ENCODE results near the gene NECTIN2.
"Not testable (repeated sequence)": the region's sequence is repeated elsewhere in the genome, so short reads cannot be mapped to it uniquely, and the experiment has no call there.

Gene NECTIN2

DNA sequence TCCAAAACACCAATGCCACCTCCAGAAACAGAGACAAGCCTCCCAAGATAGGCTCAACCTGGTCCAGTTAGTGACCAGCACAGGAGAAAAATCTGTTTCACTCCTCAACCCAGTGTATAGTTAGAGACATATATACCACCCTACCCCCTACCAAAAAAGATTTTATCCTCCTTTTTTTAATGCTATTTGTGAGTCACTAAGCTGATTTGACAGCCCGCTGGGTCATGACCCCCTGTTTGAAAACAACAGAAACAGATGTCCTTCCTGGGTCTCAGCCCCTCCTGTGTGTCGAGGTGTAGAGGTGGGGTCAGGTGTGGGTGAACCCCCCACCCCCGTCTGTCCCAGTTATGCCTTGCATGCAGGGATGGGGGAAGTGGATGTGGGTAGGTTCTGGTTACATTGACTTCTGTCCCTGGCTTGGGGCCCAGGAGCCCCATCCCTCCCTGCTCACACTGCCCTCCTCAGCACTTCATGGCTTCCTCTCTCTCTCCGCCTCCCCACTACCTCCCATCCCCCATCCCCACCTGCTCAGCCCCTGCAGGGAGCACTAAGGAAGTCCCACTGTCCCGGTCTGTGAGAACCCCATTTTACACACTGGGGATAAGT, 30.9 kb downstream of the NECTIN2 start:
- ChIA-PET CTCF (no interaction called here), POLR2A (interaction anchor here (1.0 to 4.0 kb wide), 2 partner anchors 11 to 13 kb away, joined by 4 to 15 read pairs; partner anchors contain the start of gene TOMM40)
- TF ChIP-seq FOXM1 (IDR thresholded peaks at IDR 0.05; ENCODE audit: borderline replicate concordance): no peak
- no peak for TF ChIP-seq SUZ12 (IDR thresholded peaks at IDR 0.05)
- no peak for TF ChIP-seq BHLHE40 (IDR thresholded peaks at IDR 0.05; ENCODE audit: borderline replicate concordance)
- no peak for TF ChIP-seq FOXK2 (IDR thresholded peaks at IDR 0.05)
- TF ChIP-seq ZNF384 (IDR thresholded peaks at IDR 0.05): no peak
- TF ChIP-seq L3MBTL2 (conservative IDR thresholded peaks at IDR 0.05): no peak
- TF ChIP-seq, protein P1, sequence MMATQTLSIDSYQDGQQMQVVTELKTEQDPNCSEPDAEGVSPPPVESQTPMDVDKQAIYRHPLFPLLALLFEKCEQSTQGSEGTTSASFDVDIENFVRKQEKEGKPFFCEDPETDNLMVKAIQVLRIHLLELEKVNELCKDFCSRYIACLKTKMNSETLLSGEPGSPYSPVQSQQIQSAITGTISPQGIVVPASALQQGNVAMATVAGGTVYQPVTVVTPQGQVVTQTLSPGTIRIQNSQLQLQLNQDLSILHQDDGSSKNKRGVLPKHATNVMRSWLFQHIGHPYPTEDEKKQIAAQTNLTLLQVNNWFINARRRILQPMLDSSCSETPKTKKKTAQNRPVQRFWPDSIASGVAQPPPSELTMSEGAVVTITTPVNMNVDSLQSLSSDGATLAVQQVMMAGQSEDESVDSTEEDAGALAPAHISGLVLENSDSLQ (IDR thresholded peaks at IDR 0.05): no peak
- no peak for TF ChIP-seq FOXA1 (IDR thresholded peaks at IDR 0.05)
- TF ChIP-seq SP1 (IDR thresholded peaks at IDR 0.05): no peak
- TF ChIP-seq NFRKB (IDR thresholded peaks at IDR 0.05): no peak
- TF ChIP-seq CTBP1 (IDR thresholded peaks at IDR 0.05; ENCODE audit: borderline replicate concordance): no peak
- no peak for TF ChIP-seq TARDBP (IDR thresholded peaks at IDR 0.05)
- no peak for TF ChIP-seq ELF4 (IDR thresholded peaks at IDR 0.05)
- no peak for TF ChIP-seq HDGF (IDR thresholded peaks at IDR 0.05; ENCODE audit: borderline replicate concordance)
- DNase-seq (ENCODE audit: extremely low spot score): no peak

DNA sequence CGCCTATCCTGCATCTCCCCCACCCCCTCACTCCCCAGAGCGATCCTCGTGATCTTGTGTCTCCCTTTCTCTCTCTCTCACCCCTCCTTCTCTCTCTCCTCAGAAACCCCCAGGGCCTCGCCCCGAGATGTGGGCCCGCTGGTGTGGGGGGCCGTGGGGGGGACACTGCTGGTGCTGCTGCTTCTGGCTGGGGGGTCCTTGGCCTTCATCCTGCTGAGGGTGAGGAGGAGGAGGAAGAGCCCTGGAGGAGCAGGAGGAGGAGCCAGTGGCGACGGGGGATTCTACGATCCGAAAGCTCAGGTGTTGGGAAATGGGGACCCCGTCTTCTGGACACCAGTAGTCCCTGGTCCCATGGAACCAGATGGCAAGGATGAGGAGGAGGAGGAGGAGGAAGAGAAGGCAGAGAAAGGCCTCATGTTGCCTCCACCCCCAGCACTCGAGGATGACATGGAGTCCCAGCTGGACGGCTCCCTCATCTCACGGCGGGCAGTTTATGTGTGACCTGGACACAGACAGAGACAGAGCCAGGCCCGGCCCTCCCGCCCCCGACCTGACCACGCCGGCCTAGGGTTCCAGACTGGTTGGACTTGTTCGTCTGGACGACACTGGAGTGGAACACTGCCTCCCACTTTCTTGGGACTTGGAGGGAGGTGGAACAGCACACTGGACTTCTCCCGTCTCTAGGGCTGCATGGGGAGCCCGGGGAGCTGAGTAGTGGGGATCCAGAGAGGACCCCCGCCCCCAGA, 32.2 kb downstream of the NECTIN2 start:
- DNase-seq (ENCODE audit: extremely low spot score): no peak
- TF ChIP-seq SUZ12 (IDR thresholded peaks at IDR 0.05) (no peak), LEF1 (IDR thresholded peaks at IDR 0.05; ENCODE audit: borderline replicate concordance) (no peak), ZNF384 (IDR thresholded peaks at IDR 0.05) (no peak), HDGF (IDR thresholded peaks at IDR 0.05; ENCODE audit: borderline replicate concordance) (no peak), NFRKB (IDR thresholded peaks at IDR 0.05) (no peak), FOXM1 (IDR thresholded peaks at IDR 0.05; ENCODE audit: borderline replicate concordance) (no peak), ARNT (IDR thresholded peaks at IDR 0.05) (no peak), ELF4 (IDR thresholded peaks at IDR 0.05) (no peak), L3MBTL2 (conservative IDR thresholded peaks at IDR 0.05) (no peak), CTBP1 (IDR thresholded peaks at IDR 0.05; ENCODE audit: borderline replicate concordance) (no peak), SP1 (IDR thresholded peaks at IDR 0.05) (no peak), FOXA1 (IDR thresholded peaks at IDR 0.05) (no peak), BHLHE40 (IDR thresholded peaks at IDR 0.05; ENCODE audit: borderline replicate concordance) (no peak), TARDBP (IDR thresholded peaks at IDR 0.05) (no peak)
- TF ChIP-seq, protein P1 (IDR thresholded peaks at IDR 0.05): no peak
- ChIA-PET POLR2A (no interaction called here), CTCF (no interaction called here)

DNA sequence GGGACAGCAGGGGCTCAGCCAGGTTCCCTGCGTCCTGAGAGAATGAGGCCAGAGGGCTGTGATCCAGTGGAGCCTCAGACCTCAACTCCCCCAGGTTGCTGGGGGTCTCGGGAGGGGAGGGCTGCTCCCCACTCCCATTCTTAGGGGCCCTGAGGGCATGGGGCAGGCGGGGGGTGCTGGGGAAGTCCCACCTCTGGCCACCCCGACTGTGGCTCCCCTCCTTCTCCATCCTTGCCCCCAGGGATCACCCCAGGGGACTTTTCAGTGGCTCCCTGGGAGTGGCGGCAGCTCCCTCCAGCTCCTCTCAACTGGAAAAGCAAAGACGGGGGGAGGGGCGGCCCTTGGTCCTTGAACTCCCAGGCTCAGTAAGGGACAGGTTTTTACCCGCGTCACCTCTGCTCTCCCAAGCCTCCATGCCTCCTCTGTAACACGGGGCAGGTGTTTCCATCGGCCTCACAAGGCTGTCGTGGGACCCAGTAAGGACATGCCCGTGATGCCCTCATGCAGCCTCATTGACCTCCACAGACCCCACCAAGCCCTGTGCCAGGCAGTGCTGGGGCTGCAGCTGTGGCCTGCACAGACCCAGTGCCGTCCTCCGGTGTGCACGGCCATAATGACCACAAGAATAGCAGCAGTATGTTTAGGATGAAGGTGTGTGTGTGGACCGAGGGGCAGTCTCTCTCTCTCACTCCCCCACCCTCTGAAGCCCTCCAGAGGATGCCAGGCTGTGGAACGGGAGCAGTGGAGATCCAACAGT, 33.4 kb downstream of the NECTIN2 start:
- no peak for DNase-seq (ENCODE audit: extremely low spot score)
- ChIA-PET POLR2A (no interaction called here), CTCF (no interaction called here)
- TF ChIP-seq SP1 (IDR thresholded peaks at IDR 0.05) (no peak), L3MBTL2 (conservative IDR thresholded peaks at IDR 0.05) (no peak)

DNA sequence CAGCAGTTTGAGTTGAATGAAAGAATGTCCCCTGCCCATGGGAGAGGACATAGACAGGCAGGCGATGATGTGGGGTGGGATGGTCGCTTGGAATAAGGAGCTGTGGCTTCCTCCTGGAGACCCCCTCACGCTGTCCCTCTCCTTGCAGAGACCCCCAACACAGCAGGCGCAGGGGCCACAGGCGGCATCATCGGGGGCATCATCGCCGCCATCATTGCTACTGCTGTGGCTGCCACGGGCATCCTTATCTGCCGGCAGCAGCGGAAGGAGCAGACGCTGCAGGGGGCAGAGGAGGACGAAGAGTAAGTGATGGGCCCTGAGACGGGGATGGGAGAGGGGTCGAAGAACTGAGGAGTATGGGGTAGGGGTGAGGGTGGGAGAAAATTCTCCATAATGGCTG, 36.0 kb downstream of the NECTIN2 start:
- no peak for TF ChIP-seq ARNT (IDR thresholded peaks at IDR 0.05)
- TF ChIP-seq CTBP1 (IDR thresholded peaks at IDR 0.05; ENCODE audit: borderline replicate concordance): no peak
- no peak for TF ChIP-seq LEF1 (IDR thresholded peaks at IDR 0.05; ENCODE audit: borderline replicate concordance)
- no peak for TF ChIP-seq SUZ12 (IDR thresholded peaks at IDR 0.05)
- TF ChIP-seq NFRKB (IDR thresholded peaks at IDR 0.05): no peak
- TF ChIP-seq FOXA1 (IDR thresholded peaks at IDR 0.05): no peak
- TF ChIP-seq ELF4 (IDR thresholded peaks at IDR 0.05): no peak
- TF ChIP-seq FOXK2 (IDR thresholded peaks at IDR 0.05): no peak
- TF ChIP-seq, protein P1 (IDR thresholded peaks at IDR 0.05): no peak
- no peak for TF ChIP-seq BHLHE40 (IDR thresholded peaks at IDR 0.05; ENCODE audit: borderline replicate concordance)
- TF ChIP-seq FOXM1 (IDR thresholded peaks at IDR 0.05; ENCODE audit: borderline replicate concordance): no peak
- no peak for TF ChIP-seq SP1 (IDR thresholded peaks at IDR 0.05)
- no peak for TF ChIP-seq ZNF384 (IDR thresholded peaks at IDR 0.05)
- TF ChIP-seq L3MBTL2 (conservative IDR thresholded peaks at IDR 0.05): no peak
- TF ChIP-seq TARDBP (IDR thresholded peaks at IDR 0.05): no peak
- TF ChIP-seq HDGF (IDR thresholded peaks at IDR 0.05; ENCODE audit: borderline replicate concordance): no peak
- DNase-seq (ENCODE audit: extremely low spot score): no peak
- POLR2A ChIA-PET: no interaction called here
- CTCF ChIA-PET: no interaction called here

DNA sequence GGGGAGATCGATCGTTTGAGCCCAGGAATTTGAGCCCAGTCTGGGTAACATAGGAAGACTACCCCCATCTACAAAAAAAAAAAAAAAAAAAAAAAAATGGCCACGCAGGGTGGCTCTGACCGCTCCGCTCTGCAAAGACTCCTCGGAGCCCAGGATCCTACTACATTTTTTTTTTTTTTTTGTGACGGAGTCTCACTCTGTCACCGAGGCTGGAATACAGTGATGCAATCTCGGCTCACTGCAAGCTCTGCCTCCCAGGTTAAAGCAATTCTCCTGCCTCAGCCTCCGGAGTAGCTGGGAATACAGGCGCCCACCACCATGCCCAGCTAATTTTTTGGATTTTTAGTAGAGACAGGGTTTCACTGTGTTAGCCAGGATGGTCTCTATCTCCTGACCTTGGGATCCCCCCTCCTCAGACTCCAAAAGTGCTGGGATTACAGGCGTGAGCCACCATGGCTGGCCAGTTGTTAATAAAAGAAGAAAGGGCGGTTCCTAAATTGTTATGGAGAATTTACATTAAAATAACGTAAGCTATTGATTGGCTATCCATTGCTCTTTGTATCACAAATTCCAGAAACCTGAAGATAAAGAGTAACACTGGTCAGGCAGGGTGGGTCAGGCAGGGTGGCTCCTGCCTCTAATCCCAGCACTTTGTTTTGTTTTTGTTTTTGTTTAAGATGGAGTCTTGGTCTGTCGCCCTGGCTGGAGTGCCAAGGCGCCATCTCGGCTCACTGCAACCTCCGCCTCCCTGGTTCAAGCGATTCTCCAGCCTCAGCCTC, 36.7 kb downstream of the NECTIN2 start:
- POLR2A ChIA-PET: interaction anchor here (1.7 kb wide), 1 partner anchor 37 kb away, joined by 3 read pairs; the partner anchor contains the start of gene NECTIN2

More for the DNA sequence above, 36.7 kb downstream of the NECTIN2 start:
- CTCF ChIA-PET; DNase-seq (ENCODE audit: extremely low spot score): not testable (repeated sequence)
